Activated B cell treated with CpG ODN at 0.5 μM for 24 hours (primary cell): ENCODE data around the gene ADGRE1. TPM values are rescaled to one million over a fixed set of nuclear protein-coding genes. Genes with fewer than 3 reads are reported as not detected.

Experiments used
- ATAC-seq: fragments of 200-7000 bp; cut with Tn5 transposase; one replicate; pipeline ENCODE4 v1.10.0; 2021; ENCODE audit warnings: low read depth, mild to moderate bottlenecking, moderate library complexity
- CTCF ChIA-PET: fragments of 350-600 bp; sonication (Branson Sonifier 250); formaldehyde crosslinking; loops from one replicate; lab custom pipeline; 2021; ENCODE audit warnings: antibody characterized with exemption; lab: Charles Lee
- POLR2A ChIA-PET: fragments of 350-600 bp; sonication (Branson Sonifier 250); formaldehyde crosslinking; loops from one replicate; lab custom pipeline; 2021; ENCODE audit warnings: antibody characterized with exemption; lab: Charles Lee
- DNase-seq: peaks from one replicate; pipeline ENCODE4 v3.0.0; 2022
- H3K27ac Mint-ChIP-seq: one replicate; pipeline ENCODE4 v1.8.0; 2020; ENCODE audit warnings: mixed read lengths
- H3K27me3 Mint-ChIP-seq: one replicate; pipeline ENCODE4 v1.8.0; 2021; ENCODE audit warnings: mixed read lengths
- H3K36me3 Mint-ChIP-seq: one replicate; pipeline ENCODE4 v1.8.0; 2021; ENCODE audit warnings: low read depth, mixed read lengths
- H3K4me1 Mint-ChIP-seq: one replicate; pipeline ENCODE4 v1.8.0; 2021; ENCODE audit warnings: mixed read lengths
- H3K4me3 Mint-ChIP-seq: one replicate; pipeline ENCODE4 v1.8.0; 2020; ENCODE audit warnings: mild to moderate bottlenecking, mixed read lengths
- H3K9me3 Mint-ChIP-seq: one replicate; pipeline ENCODE4 v1.8.0; 2020; ENCODE audit warnings: mixed read lengths
- intact Hi-C: fragments of 100-400 bp; cut with micrococcal nuclease; formaldehyde crosslinking; loops from one replicate; pipeline ENCODE4 v1.15.1; 2024
- total RNA-seq: library from RNA; stranded (reverse); gene quantifications from 2 replicates; pipeline ENCODE4 v1.2.3, GENCODE V29; 2022
- TF ChIP-seq, protein P1 (sequence below): fragments of 200-600 bp; IDR thresholded peaks from one replicate; pipeline ENCODE4 v1.8.0; 2022; ENCODE audit warnings: antibody characterized with exemption, mild to moderate bottlenecking

The ADGRE1 gene
- total RNA-seq, 1 donor from 2014 or later = 0.18 TPM

DNA sequence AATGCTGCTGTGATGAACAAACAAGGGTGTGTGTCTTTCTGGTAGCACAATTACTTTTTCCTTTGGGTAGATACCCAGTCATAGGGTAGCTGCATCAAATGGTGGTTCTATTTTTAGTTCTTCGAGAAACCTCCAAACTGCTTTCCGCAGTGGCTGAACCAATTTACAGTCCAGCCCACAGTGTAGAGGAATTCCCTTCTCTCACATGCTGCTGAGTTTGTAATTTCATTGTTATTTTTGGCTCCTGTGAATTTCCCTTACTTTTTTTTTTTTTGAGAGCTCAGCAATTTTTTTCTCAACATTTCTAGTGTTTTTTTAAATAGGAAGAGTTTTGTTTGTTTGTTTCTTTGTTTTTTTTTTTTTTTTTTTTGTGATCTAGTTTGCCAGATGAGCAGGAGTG lies 37.5 kb upstream of the ADGRE1 start:
- TF ChIP-seq, protein P1, sequence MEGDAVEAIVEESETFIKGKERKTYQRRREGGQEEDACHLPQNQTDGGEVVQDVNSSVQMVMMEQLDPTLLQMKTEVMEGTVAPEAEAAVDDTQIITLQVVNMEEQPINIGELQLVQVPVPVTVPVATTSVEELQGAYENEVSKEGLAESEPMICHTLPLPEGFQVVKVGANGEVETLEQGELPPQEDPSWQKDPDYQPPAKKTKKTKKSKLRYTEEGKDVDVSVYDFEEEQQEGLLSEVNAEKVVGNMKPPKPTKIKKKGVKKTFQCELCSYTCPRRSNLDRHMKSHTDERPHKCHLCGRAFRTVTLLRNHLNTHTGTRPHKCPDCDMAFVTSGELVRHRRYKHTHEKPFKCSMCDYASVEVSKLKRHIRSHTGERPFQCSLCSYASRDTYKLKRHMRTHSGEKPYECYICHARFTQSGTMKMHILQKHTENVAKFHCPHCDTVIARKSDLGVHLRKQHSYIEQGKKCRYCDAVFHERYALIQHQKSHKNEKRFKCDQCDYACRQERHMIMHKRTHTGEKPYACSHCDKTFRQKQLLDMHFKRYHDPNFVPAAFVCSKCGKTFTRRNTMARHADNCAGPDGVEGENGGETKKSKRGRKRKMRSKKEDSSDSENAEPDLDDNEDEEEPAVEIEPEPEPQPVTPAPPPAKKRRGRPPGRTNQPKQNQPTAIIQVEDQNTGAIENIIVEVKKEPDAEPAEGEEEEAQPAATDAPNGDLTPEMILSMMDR = no peak
- intact Hi-C loops = no loop called here
- ChIA-PET POLR2A (interaction anchor here (0.6 kb wide), 1 partner anchor 740 kb away, joined by 7 read pairs; no protein-coding TSS in a partner anchor), CTCF (no interaction called here)
- no peaks in the 10 kb centered on the region for H3K27me3 Mint-ChIP-seq
- DNase-seq (no peak), ATAC-seq (no peak)
- H3K9me3 Mint-ChIP-seq = no peaks in the 10 kb centered on the region
- peaks cover 56% of the 10 kb centered on the region for H3K36me3 Mint-ChIP-seq
- H3K4me3 Mint-ChIP-seq = no peak overlapping the region
- no peak overlapping the region for H3K27ac Mint-ChIP-seq
- no peaks in the 10 kb centered on the region for H3K4me1 Mint-ChIP-seq

DNA sequence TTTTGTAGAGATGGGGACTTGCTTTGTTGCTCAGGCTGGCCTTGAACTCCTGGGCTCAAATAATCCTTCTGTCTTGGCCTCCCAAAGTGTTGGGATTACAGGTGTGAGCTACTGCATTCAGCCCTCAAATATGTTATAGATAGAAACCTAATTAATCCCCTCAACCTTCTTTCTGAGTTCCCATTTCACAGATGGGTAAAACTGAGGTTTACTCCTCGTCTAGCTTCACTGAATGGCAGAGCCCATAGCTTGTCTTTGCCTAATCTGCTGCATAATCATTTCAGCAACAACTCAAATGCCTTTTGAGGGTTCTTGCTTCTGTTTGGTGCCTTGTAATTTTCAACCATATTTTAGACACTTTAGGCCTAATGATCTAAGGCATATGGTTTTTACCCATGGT lies 36.0 kb upstream of the ADGRE1 start:
- Mint-ChIP-seq H3K27ac (no peak overlapping the region), H3K36me3 (peaks cover 70% of the 10 kb centered on the region)
- CTCF ChIA-PET = no interaction called here

DNA sequence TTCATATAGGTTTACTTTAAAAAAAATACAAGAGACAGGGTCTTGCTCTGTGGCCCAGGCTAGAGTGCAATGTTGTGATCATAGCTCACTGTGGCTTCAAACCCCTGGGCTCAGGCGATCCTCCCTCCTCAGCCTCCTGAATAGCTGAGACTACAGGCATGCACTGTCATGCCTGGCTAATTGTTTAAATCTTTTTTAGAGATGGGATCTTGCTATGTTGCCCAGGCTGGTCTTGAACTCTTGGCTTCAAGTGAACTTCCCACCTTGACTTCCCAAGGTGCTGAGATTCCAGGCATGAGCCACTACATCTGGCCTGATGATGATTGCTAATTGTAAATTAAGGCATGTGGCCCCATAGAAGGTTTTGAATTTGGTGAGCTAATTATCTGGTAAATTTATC lies 35.4 kb upstream of the ADGRE1 start:
- Mint-ChIP-seq H3K4me3 (no peak overlapping the region), H3K4me1 (no peaks in the 10 kb centered on the region), H3K27ac (no peak overlapping the region), H3K36me3 (peaks cover 74% of the 10 kb centered on the region), H3K27me3 (no peaks in the 10 kb centered on the region), H3K9me3 (no peaks in the 10 kb centered on the region)
- TF ChIP-seq, protein P1 = no peak
- ChIA-PET POLR2A (interaction anchor here (1.2 kb wide), 1 partner anchor 50 kb away, joined by 4 read pairs; no protein-coding TSS in a partner anchor), CTCF (no interaction called here)
- intact Hi-C loops = no loop called here
- no peak for DNase-seq
- no peak for ATAC-seq

More for the DNA sequence above, 36.0 kb upstream of the ADGRE1 start:
- intact Hi-C loops = no loop called here
- TF ChIP-seq, protein P1 = no peak
- Mint-ChIP-seq H3K4me1 (no peaks in the 10 kb centered on the region), H3K4me3 (no peak overlapping the region), H3K9me3 (no peaks in the 10 kb centered on the region), H3K27me3 (no peaks in the 10 kb centered on the region)
- ATAC-seq (no peak), DNase-seq (no peak)
- POLR2A ChIA-PET = interaction anchor here (1.2 kb wide), 1 partner anchor 49 kb away, joined by 4 read pairs; no protein-coding TSS in a partner anchor

DNA sequence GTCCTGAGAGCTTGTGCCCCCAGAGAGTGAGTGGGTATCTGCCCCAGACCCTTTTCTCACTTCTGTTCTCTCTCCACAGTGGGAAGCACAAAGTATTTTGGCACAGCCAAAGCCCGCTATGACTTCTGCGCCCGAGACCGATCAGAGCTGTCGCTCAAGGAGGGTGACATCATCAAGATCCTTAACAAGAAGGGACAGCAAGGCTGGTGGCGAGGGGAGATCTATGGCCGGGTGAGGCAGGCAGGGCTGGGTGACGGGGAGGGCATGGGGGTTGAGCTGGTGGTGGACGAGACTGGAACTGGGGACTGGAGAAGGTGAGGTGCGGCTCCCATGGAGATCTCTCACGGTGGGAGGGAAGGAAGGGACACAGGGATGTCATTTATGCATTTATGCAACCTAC lies 33.5 kb upstream of the ADGRE1 start:
- Mint-ChIP-seq H3K9me3 (no peaks in the 10 kb centered on the region), H3K27ac (peak overlapping the region; percentile 24), H3K4me3 (no peak overlapping the region), H3K4me1 (no peaks in the 10 kb centered on the region), H3K27me3 (no peaks in the 10 kb centered on the region), H3K36me3 (peaks cover 67% of the 10 kb centered on the region)
- ChIA-PET POLR2A (no interaction called here), CTCF (no interaction called here)
- intact Hi-C loops = no loop called here
- ATAC-seq = no peak
- TF ChIP-seq, protein P1 = no peak
- no peak for DNase-seq

DNA sequence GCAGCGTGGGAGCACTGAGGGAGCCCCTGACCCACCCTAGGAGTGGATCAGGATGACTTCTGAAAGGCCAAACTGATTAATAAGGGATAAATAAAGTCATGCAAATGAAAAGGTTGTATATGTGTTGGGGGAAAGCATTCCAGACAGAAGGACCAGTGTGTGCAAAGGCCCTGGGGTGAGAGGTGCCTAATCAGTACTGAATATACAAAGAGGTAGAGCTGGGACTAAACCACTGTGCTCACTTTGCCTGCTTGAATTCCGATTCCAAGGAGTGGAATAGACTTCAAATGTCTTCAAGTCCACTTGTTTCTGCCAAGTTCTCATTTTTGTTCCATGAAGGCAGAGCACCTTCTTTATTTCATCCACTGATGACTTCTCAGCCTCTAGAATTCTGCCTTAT lies 32.6 kb upstream of the ADGRE1 start:
- ChIA-PET POLR2A (no interaction called here), CTCF (no interaction called here)
- intact Hi-C loops = no loop called here
- Mint-ChIP-seq H3K27me3 (no peaks in the 10 kb centered on the region), H3K4me1 (no peaks in the 10 kb centered on the region), H3K9me3 (no peaks in the 10 kb centered on the region), H3K4me3 (no peak overlapping the region), H3K36me3 (peaks cover 61% of the 10 kb centered on the region), H3K27ac (no peak overlapping the region)
- DNase-seq (no peak), ATAC-seq (no peak)
- TF ChIP-seq, protein P1 = no peak
